Stimulated activated CD4-positive, alpha-beta T cell treated with anti-CD3 and anti-CD28 coated beads, Interleukin-4, amount 100 ng/mL, for 24 hours (primary cell): ENCODE results near the gene FBN1.

Source experiments
- DNase-seq: peaks from one replicate; pipeline ENCODE4 v3.0.0-alpha.2; 2020

The FBN1 gene

DNA sequence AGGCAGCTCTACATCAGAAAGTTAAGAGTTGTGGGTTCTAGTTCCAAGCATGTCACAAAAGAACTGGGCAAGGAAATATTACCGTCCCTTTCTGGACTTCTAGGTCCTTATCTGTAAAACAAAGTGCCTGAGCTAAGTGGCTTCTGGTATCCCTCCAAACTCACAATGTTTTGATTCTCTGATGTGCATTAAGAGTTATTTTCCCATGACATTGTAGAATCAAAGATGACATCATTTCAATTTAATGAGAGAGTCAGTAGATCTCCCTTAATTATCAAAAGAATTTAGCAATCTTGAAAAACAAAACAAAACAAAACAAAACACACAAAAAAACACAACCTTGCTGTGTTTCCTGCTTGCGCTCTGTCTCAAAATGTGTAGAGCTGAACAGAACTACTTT lies 225.6 kb downstream of the FBN1 start:
- no peak for DNase-seq

DNA sequence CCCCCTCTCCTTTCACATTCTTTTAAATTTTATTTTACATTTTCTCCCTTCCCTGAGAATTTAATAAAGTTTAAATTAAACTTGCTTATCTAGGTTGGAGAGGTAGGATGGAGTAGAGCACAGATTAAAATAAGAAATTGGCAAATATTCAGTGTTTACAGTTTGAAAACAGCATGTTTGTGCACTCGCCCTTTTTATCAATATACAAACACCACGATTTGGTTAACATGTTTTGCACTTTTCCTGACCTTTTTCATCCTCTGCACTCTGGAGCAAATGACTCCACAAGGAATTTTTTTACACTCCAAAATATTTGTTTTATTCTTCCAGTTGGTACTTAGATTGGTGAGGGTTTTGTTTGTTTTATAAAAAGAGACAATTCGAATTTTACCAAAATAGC lies 227.2 kb downstream of the FBN1 start:
- DNase-seq: no peak

GRCh38 chr15:48416301-48416700 lies 229.2 kb downstream of the FBN1 start:
- DNase-seq: no peak

DNA sequence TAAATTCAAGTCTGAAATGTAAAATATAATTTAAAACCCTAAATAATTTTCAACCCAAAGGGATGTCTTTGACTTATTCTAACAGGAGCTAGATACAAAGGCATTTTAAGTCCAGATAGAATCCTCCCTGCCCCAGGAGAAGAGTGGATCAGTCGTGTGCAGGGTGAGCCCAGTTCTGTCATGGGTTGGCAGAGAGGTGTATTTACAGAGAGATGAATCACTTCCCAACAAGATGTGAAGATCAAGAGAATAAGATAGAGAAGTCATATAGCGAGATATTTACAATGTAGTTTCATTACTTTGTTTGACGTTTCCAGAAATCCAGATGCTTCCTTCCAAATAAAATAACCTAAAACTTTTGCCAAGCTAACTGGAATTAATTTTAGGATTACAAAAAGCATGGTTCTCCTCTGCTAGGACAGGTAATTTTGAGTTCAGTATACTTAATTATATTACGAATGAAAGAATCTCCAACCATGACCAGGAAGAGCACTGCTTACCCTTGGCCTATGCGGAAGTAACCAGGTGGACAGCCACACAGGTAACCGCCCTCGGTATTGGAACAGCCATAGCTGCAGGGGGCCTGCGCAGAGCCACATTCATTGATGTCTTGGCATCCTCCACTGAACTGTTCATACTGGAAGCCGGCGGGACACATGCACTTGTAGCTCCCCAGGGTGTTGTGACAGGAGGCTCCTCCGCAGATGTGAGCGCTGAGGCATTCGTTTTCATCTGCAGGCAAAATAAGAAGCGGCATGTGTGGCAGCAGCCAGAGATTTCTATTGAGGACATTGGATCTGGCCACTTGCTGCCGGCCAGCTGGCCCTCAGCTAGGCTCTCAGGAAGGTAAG lies 230.2 kb downstream of the FBN1 start:
- no peak for DNase-seq

GRCh38 chr15:48414015-48414414 lies 231.5 kb downstream of the FBN1 start:
- DNase-seq: no peak

GRCh38 chr15:48413304-48413703 lies 232.2 kb downstream of the FBN1 start:
- no peak for DNase-seq

- no peak for DNase-seq
Observed at GRCh38 chr15:48411971-48412591, 233.4 kb downstream of the FBN1 start.

DNA sequence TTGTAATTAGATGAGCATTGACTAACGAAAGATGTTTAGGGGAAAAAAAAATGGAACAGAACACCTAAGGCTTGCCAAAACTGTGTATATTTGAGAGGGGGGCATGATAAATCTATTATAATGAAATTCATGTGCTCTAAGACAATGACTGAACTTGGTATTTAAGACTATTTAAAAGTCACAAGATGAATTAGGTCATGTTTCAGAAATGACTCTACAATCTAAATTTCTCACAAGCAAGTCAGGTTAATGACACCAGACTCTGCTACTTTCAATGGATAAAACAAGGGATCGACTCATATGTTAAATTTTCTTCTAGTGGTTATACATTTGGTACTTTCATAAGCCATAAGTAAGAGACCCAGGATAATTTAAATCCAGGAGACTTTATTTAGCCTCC lies 235.9 kb downstream of the FBN1 start:
- DNase-seq: no peak

GRCh38 chr15:48408327-48408726 lies 237.2 kb downstream of the FBN1 start:
- DNase-seq: no peak

- no peak for DNase-seq
Observed at GRCh38 chr15:48407646-48408045, 237.9 kb downstream of the FBN1 start.

DNA sequence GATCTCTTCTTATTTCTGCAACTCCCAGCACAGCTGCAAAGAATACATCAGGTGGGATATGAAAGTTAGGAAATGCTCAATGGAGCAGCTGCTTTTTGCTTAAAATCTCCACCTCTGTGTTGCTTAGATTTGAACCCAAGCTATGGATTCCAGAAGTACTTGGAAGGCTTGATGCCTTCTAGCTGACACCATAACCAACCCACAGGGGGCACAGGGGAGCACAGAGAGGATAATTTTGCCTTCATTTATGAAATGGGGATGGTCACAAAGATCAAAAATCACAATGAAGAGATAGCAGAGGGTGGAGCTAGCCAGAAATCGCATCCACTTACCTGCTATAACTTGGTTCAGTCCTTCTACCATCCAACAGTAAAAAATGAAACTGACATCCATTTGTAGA lies 238.6 kb downstream of the FBN1 start:
- no peak for DNase-seq

- DNase-seq: no peak
Observed at GRCh38 chr15:48406266-48406891, 239.1 kb downstream of the FBN1 start.

GRCh38 chr15:48402427-48403177 lies 242.9 kb downstream of the FBN1 start:
- DNase-seq: no peak

DNA sequence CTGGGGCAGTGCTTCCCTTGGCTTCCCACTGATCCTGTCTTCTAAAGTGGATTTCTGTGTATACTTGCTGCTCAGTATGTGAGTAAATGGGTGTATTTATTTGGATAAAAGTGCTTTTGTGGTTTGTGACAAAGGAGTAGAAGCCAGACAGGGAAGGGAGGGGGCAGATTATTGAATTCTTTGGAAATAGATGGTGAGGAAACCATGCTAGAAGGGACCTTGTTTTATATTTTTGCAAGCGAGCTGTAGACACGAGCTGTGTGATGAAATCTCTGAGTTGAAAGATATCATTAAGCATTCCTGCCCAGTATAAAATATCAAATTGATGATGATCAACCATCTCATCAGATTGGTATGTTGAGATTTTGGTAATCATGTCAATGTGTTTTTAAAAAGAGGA lies 245.4 kb downstream of the FBN1 start:
- no peak for DNase-seq

- DNase-seq: no peak
Observed at GRCh38 chr15:48397841-48398240, 247.7 kb downstream of the FBN1 start.

DNA sequence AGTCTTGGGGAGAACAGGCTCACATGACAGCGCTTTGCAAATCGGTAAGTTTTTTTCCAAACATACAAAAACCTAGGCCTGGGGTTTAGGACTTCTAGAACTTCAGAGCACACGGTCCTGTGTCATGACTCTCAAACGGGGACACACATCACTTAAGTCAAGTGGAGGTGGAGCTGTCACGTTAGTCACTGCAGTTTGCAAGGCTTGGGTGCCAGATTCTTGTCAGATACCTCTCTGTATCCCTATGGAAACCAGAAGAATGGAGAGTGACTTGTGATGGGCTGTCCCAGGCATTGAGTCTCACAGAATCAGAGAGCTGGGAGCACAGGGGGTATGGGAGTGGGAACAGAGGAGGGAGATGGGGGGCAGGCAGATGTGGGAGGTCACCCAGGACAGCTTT lies 249.5 kb downstream of the FBN1 start:
- no peak for DNase-seq

GRCh38 chr15:48395521-48396011 lies 249.9 kb downstream of the FBN1 start:
- DNase-seq: no peak

DNA sequence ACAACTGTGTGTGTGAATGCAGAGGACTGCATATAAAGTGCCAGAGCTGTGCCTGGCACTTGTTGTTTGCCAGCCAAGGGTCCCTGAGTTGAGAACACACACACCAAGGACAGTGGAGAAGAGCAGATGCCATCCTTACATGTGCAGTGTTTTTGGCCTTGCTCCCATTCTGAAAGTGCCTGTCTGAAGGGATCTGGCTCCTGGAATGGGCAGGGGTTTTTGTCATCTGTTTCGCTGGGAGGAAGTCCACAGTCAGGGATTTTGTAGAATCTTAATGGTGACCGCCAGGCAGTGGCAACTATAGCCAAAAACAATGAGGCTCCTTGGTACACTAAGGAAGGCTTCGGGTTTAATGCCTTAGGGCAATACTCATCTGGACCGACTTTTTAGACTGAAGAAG lies 250.5 kb downstream of the FBN1 start:
- DNase-seq: no peak

DNA sequence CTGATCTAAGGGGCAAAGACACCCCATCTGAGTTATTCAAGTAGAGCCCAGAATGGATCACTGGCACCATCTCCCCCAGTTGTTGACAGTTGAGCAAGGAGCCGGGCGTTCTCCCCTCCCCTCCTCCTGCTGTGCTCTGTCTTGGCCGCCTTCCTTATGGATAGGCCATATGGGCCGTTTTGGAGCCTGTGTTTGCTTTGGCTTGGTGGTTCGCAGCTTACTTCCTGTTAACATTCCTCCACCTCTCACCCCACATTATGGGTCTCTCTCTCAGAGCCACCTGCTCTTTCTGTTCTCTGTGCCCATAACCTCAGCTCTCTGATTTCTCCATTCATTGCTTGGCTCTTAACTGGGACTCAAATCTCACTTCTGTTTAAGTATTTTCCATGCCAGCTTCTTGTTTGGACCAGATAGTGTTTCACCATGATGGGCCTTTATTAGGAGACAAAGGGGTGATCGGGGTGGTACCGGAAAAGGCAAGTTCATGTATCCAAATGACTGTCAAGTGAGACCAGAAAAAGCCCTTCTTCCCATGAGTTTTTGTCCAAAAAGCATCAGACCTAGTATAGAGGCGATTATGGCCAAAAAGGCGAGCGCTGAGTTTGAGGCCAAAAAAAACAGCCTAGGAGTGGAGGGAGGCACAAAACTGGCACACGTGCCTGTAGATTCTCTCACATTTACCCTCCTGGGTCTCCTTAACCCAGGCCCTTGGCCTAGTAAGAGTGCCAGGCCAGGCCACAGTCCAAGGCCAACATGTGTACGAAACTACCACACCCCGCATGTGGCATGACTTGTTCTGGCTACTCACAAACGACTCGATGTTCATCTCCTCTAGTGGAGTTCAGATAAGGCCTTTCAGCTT lies 251.6 kb downstream of the FBN1 start:
- DNase-seq: no peak

DNA sequence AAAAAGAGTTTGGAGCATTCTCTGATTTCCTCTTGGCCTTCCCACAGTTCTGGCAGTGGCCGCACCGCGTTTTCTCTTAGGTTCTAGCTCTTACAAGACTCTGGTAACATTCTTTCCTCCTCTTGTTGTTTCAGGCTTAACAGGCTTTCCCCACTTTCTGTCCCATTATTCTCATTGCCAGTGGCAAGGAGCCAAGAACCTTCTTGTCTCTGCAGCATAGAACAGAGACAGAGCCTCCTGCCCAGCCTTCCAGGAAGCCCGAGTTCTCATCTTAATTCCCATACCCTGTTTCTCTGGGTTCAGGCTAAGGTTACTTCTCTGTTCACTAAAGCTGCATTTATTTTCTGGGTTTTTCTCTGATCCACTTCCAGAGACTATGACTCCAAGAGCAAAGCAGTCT lies 253.2 kb downstream of the FBN1 start:
- no peak for DNase-seq

DNA sequence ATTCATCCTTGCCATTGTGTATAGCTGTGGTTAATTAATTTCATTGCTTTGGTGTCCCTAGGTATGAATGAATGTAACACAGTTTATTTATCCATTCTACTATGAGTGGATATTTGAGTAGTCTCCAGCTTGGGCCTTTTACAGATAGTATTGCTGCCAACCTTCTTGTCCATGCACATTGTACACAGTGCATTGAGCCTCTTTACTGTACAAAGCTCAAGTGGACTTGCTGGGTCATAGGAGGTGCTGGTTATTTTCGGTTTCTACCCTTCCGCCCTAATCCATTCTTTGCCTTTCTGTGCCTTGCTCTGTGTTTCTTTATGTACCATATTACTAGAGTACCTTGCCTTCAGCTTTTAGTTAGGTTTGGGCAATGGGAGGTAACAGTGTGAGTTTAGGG lies 253.6 kb downstream of the FBN1 start:
- DNase-seq: no peak

- DNase-seq: no peak
Observed at GRCh38 chr15:48389691-48390143, 255.8 kb downstream of the FBN1 start.
